Right lung (tissue), 10 donors: ENCODE data around the gene PTAR1. TPM values are rescaled to one million over a fixed set of nuclear protein-coding genes. Genes with fewer than 3 reads are reported as not detected.
"Not testable (repeated sequence)": the region's sequence is repeated elsewhere in the genome, so short reads cannot be mapped to it uniquely, and the experiment has no call there.

Experiments
- DNase-seq, 2 donors: peaks; one replicate each; pipeline ENCODE4 v3.0.0-alpha.2; 2013
- long read RNA-seq, 8 donors: transcript quantifications; one replicate each; lab custom pipeline, GENCODE V29; 2026
- polyA plus RNA-seq, 5 donors: library from polyadenylated mRNA; unstranded; fragments of 120-200 nt; gene quantifications; one replicate each; pipeline versions ENCODE4 v1.2.1 to v1.2.3, GENCODE V29; 2013; ENCODE audit warnings: inconsistent platforms in 1 of 5, low replicate concordance in 1 of 5; ENCODE audit not compliant: insufficient read length in 5 of 5, insufficient read depth in 1 of 5

The PTAR1 gene, protein sequence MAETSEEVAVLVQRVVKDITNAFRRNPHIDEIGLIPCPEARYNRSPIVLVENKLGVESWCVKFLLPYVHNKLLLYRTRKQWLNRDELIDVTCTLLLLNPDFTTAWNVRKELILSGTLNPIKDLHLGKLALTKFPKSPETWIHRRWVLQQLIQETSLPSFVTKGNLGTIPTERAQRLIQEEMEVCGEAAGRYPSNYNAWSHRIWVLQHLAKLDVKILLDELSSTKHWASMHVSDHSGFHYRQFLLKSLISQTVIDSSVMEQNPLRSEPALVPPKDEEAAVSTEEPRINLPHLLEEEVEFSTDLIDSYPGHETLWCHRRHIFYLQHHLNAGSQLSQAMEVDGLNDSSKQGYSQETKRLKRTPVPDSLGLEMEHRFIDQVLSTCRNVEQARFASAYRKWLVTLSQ
- polyA plus RNA-seq, result 100 to 1,000 TPM in 1 of 5 donors, 10 to 100 TPM in 4; 39.6 to 117 (median 79.7) TPM
- long read RNA-seq, donor 1, partial matches to known transcripts, result 13 of 16 reads
- long read RNA-seq, donor 1, other reads (novel, unspliced or antisense), result 0 of 16 reads
- long read RNA-seq, donor 2, partial matches to known transcripts, result 8 of 9 reads
- long read RNA-seq, donor 2, other reads (novel, unspliced or antisense), result 0 of 9 reads
- long read RNA-seq, donor 3, partial matches to known transcripts, result 0 of 2 reads
- long read RNA-seq, donor 3, other reads (novel, unspliced or antisense), result 0 of 2 reads
- long read RNA-seq, donor 4, partial matches to known transcripts, result 6 of 11 reads
- long read RNA-seq, donor 4, other reads (novel, unspliced or antisense), result 0 of 11 reads
- long read RNA-seq, donor 5, partial matches to known transcripts, result 26 of 32 reads
- long read RNA-seq, donor 5, other reads (novel, unspliced or antisense), result 0 of 32 reads
- long read RNA-seq, donor 6, partial matches to known transcripts, result 0 of 5 reads
- long read RNA-seq, donor 6, other reads (novel, unspliced or antisense), result 0 of 5 reads
- long read RNA-seq, donor 7, partial matches to known transcripts, result 7 of 11 reads
- long read RNA-seq, donor 7, other reads (novel, unspliced or antisense), result 0 of 11 reads
- long read RNA-seq, donor 8, partial matches to known transcripts, result 0 of 1 reads
- long read RNA-seq, donor 8, other reads (novel, unspliced or antisense), result 0 of 1 reads

DNA sequence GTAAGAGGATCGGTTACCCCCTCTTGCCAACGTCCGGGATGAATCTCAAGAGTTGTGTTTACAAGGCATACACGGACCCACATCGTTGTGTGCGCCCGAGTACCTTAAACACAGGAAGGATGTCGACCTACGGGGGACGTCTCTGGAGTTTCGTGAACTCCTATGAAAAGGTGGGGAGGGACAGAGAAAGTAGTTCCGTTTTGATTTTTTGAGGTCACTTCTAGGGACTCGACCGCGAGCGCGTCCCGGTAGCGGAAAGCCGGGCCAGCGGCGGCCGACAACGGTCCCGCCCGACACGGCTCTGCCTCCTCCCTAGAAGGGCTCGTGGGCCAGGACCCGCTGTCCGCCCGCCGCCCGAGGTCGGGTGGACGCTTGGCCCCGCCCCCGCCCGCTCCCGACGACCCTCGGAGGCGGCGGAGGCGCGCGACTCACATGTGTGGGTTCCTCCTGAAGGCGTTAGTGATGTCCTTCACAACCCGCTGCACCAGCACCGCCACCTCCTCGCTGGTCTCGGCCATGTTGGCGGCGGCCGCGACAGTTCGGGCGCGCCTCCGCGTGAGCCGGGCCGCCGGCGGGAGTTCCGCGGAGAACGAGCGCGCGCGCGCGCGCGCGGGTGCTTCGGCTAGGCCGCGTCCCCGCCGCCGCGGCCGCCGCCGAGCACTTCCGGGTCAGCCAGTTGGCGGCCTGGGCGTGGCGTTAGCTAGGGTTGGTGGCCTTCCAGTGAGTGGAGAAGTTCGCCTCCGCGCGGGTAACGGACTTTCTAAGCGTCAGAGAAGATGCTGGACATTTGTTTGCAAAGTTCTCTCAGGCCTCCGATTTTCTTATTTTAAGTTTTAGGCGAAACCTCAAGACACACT lies at the start of gene PTAR1:
PTAR1 (minus strand) TSS at position 591 of the 857 bp plus-strand sequence; CDS start at position 518, 73 bp downstream.
- peak; percentile 93 to 94 for DNase-seq

DNA sequence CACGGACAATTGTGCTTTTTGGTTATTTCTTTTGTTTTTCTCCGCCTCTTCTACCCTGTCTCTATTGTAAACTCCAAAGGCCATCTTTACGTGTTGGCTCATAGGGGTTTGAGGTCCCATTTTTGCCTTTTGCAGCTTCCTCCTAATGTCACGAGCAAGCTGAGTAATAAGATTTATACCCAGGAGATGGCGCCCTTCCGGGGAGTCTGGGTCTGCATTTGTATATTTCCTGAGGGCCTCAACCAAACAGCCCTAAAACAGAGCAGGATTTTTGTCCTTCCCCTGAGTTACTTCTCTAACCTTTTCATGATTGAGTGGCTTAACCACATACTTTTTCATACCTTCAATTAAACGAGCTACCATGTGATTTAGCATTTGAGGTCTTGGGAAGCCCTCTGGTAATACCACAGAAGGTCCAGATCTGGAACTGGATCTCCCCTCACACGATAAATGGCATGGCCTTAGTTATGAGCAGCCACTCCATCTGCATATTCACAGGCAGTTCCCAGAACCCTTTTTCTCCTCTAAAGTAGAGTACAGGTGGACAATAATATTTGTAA lies 49.6 kb upstream of the PTAR1 start:
- DNase-seq, result no peak

GRCh38 chr9:69806627-69807026 lies 46.8 kb upstream of the PTAR1 start:
- no peak for DNase-seq

GRCh38 chr9:69805962-69806515 lies 46.2 kb upstream of the PTAR1 start:
- DNase-seq, result peak; percentile 93 to 95

DNA sequence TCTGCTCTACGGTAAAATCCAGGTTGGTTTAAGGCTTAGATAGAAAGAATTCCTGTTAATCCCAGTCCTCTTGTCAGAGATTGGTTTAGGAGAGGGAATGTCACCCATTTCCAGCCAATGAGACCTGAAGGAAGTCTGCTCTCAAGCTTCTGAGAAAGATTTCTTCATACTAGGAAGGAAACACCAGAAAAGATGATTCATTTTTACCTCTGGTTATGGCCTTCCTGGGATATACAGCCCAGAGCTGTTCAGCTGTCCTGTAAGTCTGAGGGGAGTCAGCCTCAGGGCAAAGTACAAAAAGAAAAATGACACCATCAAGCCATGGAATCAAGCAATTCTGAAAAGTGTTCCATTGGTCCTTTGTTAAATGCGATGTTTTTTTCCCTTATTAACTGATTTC lies 42.2 kb upstream of the PTAR1 start:
- no peak for DNase-seq

GRCh38 chr9:69800027-69800426 lies 40.2 kb upstream of the PTAR1 start:
- DNase-seq, result not testable (repeated sequence)

GRCh38 chr9:69799521-69799920 lies 39.7 kb upstream of the PTAR1 start:
- not testable (repeated sequence) for DNase-seq

GRCh38 chr9:69798744-69799143 lies 38.9 kb upstream of the PTAR1 start:
- no peak for DNase-seq

DNA sequence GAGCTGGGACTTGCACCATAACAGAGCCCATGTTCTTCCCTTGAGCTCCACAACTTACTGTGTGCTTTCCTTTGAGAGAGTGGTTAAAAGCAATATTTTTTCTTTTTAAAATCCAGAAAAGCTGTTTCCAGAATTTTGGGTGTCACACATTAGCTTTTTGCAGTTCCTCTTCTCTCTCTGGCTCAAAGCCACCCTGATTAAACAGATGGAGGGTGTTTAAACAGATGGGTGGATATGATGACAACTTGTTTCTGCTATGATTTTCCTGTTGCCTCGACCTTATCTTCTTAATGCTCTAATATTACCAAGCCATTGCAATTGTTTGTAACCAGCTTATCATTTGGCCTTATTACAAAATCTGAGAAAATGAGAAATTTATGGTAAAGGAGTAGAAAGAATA lies 37.9 kb upstream of the PTAR1 start:
- DNase-seq, result peak in 1 of 2 donors; percentile 49

GRCh38 chr9:69794356-69794755 lies 34.5 kb upstream of the PTAR1 start:
- peak; percentile 31 to 39 for DNase-seq

DNA sequence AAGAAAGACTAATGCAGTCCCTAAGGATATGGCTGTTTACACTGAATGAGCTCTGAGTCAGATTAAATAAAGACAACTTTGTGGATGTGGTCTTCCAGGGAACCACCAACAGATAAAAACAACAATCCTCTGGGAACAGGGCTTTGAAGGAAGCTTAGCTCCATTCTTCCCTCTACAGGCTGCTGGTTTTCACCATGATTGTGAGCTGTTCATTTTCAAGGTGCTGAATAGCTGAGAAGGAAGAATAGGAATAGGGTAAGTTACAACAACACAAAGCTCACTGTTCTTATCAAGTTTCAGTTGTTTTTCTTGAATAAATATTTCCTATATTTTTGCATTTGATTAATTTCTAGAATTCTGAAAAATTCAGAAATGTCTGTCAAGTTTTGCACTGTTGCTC lies 25.9 kb upstream of the PTAR1 start:
- no peak for DNase-seq

- DNase-seq, result no peak
Measured at GRCh38 chr9:69773258-69773657, 13.4 kb upstream of the PTAR1 start.

- DNase-seq, result no peak
Measured at GRCh38 chr9:69771775-69772418, 12.1 kb upstream of the PTAR1 start.

GRCh38 chr9:69768716-69769115 lies 8.9 kb upstream of the PTAR1 start:
- DNase-seq, result no peak

DNA sequence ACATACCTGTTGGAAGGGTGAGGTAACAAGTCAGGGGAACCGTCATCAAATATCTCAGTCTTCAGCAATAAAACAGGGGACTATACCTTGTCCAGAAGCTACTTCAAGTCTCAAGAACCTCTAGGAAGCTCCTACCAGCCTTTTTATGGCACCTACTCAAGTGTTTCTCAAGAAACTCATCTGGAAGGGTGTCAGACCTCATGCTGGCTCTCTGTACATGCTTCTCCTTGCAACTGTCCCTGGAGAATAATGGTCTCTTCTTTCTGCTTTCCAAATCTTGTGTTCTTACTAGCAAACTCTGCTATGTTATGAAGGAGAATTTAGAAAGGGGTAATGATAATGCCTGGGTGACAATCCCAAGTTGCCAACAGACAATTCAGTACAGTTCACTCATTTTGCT lies 8.3 kb upstream of the PTAR1 start:
- DNase-seq, result no peak

GRCh38 chr9:69763862-69764261 lies 4.1 kb upstream of the PTAR1 start:
- not testable (repeated sequence) for DNase-seq

GRCh38 chr9:69762527-69762926 lies 2.7 kb upstream of the PTAR1 start:
- DNase-seq, result no peak

- no peak for DNase-seq
Measured at GRCh38 chr9:69760278-69760610, 433 bp upstream of the PTAR1 start.

DNA sequence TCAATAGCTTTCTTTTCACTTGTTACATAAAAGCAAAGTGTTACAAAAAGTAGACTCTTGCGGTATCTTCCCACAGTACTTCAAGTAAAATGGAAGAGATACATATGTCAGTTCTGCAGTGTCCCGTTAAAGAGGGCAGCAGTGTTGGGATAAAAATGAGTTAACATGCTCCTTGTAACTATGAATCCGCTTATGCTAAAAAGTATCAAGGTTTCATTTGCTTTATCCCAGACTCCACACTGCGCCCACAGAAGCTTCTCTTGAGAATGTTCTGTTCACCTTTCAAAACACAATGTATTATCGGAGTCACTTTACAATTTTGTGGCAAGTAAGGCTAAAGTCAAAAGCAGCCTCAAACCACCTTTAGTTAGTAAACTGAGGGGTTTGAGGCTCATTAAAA lies 790 bp downstream of the PTAR1 start:
- DNase-seq, result peak in 1 of 2 donors; percentile 29
